Epidermal melanocyte (primary cell): ENCODE data around the gene NDUFC1.
"Not testable (repeated sequence)": the region's sequence is repeated elsewhere in the genome, so short reads cannot be mapped to it uniquely, and the experiment has no call there.

ENCODE experiments used
- DNase-seq: peaks from one replicate; pipeline ENCODE4 v3.0.0; 2011; ENCODE audit warnings: low spot score; ENCODE audit not compliant: insufficient read length

NDUFC1 gene

GRCh38 chr4:139299536-139299935 lies 2.7 kb downstream of the NDUFC1 start:
- DNase-seq, result no peak

GRCh38 chr4:139297001-139297410 lies 5.3 kb downstream of the NDUFC1 start:
- DNase-seq, result no peak

- DNase-seq, result no peak
Observed at GRCh38 chr4:139295942-139296299, 6.4 kb downstream of the NDUFC1 start.

GRCh38 chr4:139295206-139295941 lies 6.9 kb downstream of the NDUFC1 start:
- DNase-seq, result peak; percentile 77

- no peak for DNase-seq
Observed at GRCh38 chr4:139286186-139286698, 16.0 kb downstream of the NDUFC1 start.

- DNase-seq, result no peak
Observed at GRCh38 chr4:139282721-139283075, 19.6 kb downstream of the NDUFC1 start.

GRCh38 chr4:139282065-139282720 lies 20.1 kb downstream of the NDUFC1 start:
- DNase-seq, result no peak

- no peak for DNase-seq
Observed at GRCh38 chr4:139279760-139280620, 22.3 kb downstream of the NDUFC1 start, which contains the start of gene MGARP. TSS of gene MGARP (minus strand) at chr4:139280225. CDS start at chr4:139280158, 67 bp downstream.

GRCh38 chr4:139278912-139279759 lies 23.1 kb downstream of the NDUFC1 start:
- no peak for DNase-seq

- no peak for DNase-seq
Observed at GRCh38 chr4:139278485-139278884, 23.8 kb downstream of the NDUFC1 start.

GRCh38 chr4:139275281-139275735 lies 27.0 kb downstream of the NDUFC1 start:
- no peak for DNase-seq

- no peak for DNase-seq
Observed at GRCh38 chr4:139274790-139275189, 27.5 kb downstream of the NDUFC1 start.

GRCh38 chr4:139273835-139274234 lies 28.4 kb downstream of the NDUFC1 start:
- no peak for DNase-seq

- DNase-seq, result no peak
Observed at GRCh38 chr4:139267301-139267700, 35.0 kb downstream of the NDUFC1 start.

- DNase-seq, result peak; percentile 61
Observed at GRCh38 chr4:139266583-139267257, 35.6 kb downstream of the NDUFC1 start.

GRCh38 chr4:139266208-139266582 lies 36.1 kb downstream of the NDUFC1 start:
- no peak for DNase-seq

- no peak for DNase-seq
Observed at GRCh38 chr4:139265654-139266053, 36.6 kb downstream of the NDUFC1 start.

- DNase-seq, result no peak
Observed at GRCh38 chr4:139256349-139256748, 45.9 kb downstream of the NDUFC1 start.

- not testable (repeated sequence) for DNase-seq
Observed at GRCh38 chr4:139255581-139255980, 46.7 kb downstream of the NDUFC1 start.

- DNase-seq, result no peak
Observed at GRCh38 chr4:139253713-139254112, 48.6 kb downstream of the NDUFC1 start.
